ENCODE measurements around the gene SCGN.
"Not testable (repeated sequence)": the region's sequence is repeated elsewhere in the genome, so short reads cannot be mapped to it uniquely, and the experiment has no call there.

SCGN gene

DNA sequence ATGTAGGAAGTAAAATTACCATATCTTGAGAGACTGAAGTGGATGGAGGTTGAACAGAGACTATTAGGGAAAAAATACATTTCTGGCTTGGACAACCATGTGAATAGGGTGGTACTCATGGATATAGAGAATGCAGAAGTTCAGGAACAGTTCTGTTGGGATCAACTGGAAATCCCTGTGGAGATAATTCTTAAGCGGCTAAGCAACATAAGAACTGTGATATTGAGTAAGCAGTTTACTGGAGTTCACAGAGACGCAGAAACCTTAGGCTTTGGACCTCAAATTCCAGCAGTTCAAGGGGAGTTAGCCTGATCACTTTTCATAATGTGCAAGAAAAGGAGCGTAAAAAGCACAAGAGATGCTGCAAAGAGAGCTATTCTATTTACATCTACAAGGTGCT, 78.9 kb downstream of the SCGN start:
- DNase-seq (ENCODE audit: low read depth), result no peak

DNA sequence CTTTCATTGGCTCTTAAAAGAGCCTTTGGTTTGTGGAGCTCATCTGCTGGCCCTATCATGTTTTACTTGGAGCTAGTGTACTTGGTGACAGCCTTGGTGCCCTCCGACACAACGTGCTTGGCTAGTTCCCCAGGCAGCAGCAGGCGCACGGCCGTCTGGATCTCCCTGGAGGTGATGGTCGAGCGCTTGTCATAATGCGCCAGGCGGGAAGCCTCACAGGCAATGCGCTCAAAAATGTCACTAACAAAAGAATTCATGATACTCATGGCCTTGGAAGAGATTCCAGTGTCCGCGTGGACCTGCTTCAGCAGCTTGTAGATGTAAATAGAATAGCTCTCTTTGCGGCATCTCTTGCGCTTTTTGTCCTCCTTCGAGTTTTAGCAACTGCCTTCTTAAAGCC, 79.7 kb downstream of the SCGN start:
- no peak for DNase-seq (ENCODE audit: low read depth)

DNA sequence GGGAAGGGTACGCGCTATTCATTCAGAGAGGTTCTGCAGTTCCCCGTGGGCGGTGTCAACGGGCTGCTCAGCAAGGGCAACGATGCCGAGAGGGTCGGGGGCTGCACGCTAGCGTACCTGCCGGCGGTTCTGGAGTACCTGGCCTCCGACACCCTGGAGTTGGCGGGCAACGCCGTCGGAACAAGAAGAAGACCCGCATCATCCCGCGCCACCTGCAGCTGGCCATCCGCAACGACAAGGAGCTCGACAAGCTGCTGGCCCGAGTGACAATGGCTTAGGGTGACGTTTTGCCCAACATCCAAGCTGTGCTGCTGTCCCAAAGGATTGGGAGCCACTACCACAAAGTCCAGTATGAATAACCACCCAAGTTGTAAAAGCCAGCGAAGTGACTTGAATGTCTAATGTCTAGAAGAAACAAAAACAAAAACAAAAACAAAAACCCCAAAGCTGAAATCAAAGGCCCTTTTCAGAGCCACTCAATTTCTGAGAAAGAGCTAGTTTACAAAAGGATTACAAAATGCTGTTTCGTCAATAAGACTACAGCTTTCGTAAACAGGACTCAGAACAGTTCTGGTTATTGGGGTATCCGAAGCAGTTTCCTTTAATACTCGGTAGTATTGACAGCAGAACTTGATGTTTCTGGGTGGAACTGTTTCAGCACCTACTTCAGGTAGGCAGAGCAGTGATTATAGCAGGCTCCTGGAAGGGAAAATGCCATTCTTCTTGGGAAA, 80.6 kb downstream of the SCGN start:
- no peak for DNase-seq (ENCODE audit: low read depth)

DNA sequence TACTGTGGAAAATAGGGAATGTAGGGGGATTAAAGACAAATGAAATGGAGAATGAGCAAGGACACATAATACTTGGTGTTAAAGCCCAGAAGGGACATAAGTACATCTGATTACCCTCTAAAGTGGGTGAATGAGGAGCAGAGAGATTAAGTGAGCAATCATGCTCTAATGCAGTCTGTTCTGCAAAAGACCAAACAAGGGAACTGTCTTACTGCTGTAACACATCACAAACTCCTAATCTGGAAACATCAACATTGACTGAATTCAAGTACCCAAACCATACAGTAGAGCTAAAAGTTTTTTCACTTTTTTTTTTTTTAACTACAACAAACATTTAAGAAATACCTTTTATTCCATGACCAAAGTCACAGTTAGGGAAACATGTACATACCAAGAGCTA, 83.2 kb downstream of the SCGN start:
- no peak for DNase-seq (ENCODE audit: low read depth)

DNA sequence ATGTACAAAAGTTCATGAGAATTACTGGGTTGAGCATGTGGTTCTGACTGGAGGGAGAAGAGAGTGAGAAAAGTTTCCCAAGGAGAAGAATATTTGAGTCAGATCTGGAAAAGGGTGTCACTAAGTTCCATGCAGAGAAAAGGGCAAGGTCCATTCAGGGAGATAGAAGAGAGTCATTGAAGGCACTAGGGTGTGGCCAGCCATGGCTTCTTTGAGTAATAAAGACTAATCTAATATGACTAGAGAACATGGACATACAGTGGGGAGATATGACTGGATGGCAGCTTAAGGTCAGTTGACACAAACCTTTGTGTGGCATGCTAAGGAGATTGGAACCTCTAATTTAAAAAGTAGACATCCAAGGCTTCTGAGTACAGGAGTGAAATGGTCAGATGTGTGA, 91.9 kb downstream of the SCGN start:
- no peak for DNase-seq (ENCODE audit: low read depth)

DNA sequence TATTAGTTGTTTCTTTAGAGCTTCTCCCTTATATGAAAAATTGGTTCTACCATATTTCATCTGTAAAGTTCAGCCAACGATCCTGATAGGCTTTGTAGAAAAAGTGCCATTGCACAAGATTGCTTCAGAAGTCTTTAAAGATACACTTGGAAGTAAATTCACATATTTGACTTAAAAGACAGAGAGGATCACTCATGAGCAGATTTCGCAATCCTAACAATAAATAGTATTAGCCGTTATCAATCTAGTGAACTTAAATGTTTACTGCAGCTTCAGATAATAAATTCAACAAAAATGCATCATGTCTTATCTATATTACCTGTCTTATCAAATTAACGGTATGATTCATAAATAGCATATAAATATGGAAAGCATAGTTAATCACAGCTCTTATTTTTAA, 93.8 kb downstream of the SCGN start:
- DNase-seq (ENCODE audit: low read depth), result no peak

DNA sequence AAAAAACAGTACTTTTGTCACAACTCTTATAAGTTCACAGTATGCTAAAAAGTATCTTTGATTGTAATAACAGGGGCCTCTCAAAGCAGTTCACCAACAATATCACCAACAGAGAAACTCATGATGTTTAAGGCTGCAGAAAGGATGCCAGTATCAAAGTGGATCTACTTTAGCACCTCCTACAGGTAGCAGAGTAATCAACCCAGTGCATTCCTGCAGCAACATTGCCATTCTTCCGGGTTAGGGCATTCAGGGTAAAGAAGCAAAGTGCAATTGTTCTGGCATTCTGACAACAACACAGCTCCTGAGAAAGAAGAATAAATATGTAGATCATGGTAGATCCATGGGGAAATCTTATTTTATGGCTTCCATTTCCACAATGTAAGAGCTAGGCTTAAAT, 95.0 kb downstream of the SCGN start:
- no peak for DNase-seq (ENCODE audit: low read depth)

DNA sequence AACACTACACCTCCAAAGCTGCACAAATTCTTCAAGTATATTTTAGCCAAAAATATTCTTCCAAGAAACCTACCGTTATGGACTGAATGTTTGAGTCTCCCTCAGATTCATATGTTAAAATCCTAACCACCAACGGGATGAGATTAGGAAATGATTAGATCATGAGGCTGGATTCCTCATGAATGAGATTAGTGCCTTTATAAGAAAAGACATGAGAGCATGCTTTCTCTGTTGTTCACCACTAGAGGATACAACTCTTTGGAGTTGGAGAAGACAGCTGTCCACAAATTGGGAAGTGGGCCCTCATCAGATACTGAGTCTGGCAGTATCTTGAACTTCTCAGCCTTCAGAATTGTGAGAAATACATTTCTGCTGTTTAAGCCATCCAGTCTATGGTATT, 95.5 kb downstream of the SCGN start:
- DNase-seq (ENCODE audit: low read depth), result no peak

DNA sequence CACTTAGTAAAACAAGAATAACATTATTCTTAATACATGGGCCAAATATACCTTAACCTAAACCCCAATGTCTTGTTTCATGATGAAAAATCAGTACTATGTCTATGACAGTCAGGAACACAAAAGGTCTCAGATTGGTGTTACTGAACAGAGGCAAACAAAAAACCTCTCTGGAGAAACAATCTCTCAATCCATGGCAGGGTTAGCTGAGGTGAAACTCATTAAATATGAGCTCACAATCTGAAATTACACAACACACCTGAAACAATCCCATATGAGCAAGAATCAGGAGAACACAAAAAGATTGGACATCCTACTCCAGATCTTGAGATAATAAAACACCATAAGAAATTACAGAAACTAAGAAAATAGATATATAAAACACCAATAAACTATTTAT, 96.0 kb downstream of the SCGN start:
- DNase-seq (ENCODE audit: low read depth), result no peak

DNA sequence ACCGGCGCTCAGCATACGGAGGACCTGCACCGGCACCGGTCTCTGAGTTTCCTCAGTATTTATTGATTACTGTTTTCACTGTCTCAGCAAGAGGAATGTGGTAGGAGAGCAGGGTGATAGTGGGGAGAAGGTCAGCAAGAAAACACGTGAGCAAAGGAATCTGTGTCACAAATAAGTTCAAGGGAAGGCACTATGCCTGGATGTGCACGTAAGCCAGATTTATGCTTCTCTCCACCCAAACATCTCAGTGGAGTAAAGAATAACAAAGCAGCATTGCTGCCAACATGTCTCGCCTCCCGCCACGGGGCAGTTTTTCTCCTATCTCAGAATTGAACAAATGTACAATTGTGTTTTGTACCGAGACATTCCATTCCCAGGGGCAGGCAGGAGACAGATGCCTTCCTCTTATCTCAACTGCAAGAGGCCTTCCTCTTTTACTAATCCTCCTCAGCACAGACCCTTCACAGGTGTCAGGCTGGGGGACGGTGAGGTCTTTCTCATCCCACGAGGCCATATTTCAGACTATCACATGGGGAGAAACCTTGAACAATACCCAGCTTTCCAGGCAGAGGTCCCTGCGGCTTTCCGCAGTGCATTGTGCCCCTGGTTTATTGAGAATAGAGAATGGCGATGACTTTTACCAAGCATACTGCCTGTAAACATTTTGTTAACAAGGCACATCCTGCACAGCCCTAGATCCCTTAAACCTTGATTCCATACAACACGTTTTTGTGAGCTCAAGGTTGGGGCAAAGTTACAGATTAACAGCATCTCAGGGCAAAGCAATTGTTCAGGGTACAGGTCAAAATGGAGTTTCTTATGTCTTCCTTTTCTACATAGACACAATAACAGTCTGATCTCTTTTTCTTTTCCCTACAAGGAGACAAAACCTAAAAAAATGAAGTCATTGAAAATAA, 96.8 kb downstream of the SCGN start:
- DNase-seq (ENCODE audit: low read depth), result not testable (repeated sequence)

DNA sequence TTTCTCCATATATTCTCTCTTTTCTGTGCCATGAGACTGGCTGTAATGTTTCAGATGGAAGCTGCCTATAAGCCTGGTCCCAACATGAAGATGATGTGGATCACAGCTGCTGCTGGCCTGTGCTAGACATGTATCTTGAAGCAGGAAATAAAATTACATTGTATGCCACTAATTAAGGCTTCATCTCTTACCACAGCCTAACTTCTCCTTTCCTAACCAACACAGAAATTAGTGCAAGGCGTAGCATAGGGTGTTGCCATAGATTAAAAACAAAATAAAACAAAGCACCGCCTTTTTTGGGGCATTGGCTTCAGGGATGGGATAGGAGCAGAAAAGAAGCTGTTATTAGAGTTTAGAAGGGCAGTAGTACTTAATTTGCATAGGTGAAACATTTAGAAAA, 97.8 kb downstream of the SCGN start:
- DNase-seq (ENCODE audit: low read depth), result no peak

DNA sequence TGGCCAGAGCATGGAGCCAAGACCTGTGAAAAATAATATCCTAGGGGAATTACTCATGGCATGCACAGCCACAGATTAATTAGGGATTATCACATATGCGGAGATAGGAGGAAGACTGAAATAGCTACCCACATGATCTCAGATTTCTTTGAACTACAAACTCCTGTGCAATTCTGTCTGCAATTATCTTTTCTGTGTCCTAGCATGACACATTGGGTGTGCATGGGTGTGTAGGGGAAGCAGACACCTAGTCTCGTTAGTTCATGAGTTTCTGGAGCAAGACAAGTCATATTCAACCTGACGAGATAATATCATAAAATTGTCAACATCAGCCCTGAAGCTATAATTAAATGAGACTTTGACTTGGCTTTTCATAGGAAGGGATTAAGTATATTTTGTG, 98.9 kb downstream of the SCGN start:
- no peak for DNase-seq (ENCODE audit: low read depth)

All from iris pigment epithelial cell (primary cell).